ENCODE data around the gene RNF224.

GRCh38 chr9:137219757-137220316 lies 7.5 kb upstream of the RNF224 start:
- TF ChIP-seq, protein P1, sequence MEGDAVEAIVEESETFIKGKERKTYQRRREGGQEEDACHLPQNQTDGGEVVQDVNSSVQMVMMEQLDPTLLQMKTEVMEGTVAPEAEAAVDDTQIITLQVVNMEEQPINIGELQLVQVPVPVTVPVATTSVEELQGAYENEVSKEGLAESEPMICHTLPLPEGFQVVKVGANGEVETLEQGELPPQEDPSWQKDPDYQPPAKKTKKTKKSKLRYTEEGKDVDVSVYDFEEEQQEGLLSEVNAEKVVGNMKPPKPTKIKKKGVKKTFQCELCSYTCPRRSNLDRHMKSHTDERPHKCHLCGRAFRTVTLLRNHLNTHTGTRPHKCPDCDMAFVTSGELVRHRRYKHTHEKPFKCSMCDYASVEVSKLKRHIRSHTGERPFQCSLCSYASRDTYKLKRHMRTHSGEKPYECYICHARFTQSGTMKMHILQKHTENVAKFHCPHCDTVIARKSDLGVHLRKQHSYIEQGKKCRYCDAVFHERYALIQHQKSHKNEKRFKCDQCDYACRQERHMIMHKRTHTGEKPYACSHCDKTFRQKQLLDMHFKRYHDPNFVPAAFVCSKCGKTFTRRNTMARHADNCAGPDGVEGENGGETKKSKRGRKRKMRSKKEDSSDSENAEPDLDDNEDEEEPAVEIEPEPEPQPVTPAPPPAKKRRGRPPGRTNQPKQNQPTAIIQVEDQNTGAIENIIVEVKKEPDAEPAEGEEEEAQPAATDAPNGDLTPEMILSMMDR (optimal IDR thresholded peaks at IDR 0.05 in 1 of 3, IDR thresholded peaks at IDR 0.05 in 1 of 3, conservative IDR thresholded peaks at IDR 0.05 in 1 of 3; ENCODE audit: extremely low read depth in 1 of 3, insufficient read depth in 2 of 3, low read length in 3 of 3), result no peak
- no peak for TF ChIP-seq EZH2 (IDR thresholded peaks at IDR 0.05; ENCODE audit: low read length)
